ENCODE measurements around the gene DHDDS.

GRCh38 chr1:26459573-26460031, 27.5 kb downstream of the DHDDS start:
- TF ChIP-seq CTCF (IDR thresholded peaks at IDR 0.05) (no peak), POLR2A (IDR thresholded peaks at IDR 0.05) (no peak), POLR2AphosphoS5 (IDR thresholded peaks at IDR 0.05) (no peak)
